ENCODE data around the gene ISLR2.

ISLR2 gene

DNA sequence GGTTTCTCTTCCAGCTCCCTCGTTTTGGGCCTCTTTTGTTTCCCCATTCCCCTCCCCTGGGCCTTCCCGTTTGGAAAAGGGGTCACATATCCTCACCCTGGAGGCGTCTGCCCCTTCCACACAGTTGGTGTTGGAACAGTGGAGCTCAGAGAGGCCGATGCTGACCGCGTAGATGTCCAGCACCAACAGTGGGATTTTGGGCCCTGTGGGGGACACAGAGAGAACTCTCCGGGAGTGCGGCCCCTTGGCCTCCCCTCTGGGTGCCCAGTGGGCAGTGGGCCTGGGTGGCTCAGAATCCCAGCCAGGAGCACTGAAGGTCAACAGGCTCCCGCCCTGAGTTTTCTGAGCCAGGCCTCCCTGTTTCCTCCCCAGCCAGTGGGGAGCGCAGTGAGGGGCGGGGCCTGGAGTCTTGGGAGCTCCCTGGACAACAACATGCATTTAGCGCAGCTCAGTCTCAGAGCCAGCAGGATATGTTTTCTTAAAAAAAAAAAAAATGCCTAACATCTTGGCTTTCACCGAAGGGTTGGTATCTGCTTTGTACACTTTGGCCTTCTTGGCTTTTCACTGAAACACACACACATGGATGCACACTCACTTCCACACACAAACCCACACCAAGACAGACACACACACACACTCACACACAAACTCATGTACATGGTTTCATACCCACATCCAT is 42.5 kb downstream of the ISLR2 start:
- H3K4me3 ChIP-seq (ENCODE audit: low read depth, low read length), result no peak overlapping the region
- ChIA-PET POLR2A (no interaction called here), CTCF (interaction anchor here (0.8 to 2.1 kb wide), 4 partner anchors 16 to 148 kb away, joined by 3 to 6 read pairs (median 4); no protein-coding TSS in a partner anchor)
- TF ChIP-seq, protein P1, sequence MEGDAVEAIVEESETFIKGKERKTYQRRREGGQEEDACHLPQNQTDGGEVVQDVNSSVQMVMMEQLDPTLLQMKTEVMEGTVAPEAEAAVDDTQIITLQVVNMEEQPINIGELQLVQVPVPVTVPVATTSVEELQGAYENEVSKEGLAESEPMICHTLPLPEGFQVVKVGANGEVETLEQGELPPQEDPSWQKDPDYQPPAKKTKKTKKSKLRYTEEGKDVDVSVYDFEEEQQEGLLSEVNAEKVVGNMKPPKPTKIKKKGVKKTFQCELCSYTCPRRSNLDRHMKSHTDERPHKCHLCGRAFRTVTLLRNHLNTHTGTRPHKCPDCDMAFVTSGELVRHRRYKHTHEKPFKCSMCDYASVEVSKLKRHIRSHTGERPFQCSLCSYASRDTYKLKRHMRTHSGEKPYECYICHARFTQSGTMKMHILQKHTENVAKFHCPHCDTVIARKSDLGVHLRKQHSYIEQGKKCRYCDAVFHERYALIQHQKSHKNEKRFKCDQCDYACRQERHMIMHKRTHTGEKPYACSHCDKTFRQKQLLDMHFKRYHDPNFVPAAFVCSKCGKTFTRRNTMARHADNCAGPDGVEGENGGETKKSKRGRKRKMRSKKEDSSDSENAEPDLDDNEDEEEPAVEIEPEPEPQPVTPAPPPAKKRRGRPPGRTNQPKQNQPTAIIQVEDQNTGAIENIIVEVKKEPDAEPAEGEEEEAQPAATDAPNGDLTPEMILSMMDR (IDR thresholded peaks at IDR 0.05; ENCODE audit: insufficient read depth, low read length, missing control alignments), result no peak
- DNase-seq (ENCODE audit: low read depth, low spot score), result no peak

DNA sequence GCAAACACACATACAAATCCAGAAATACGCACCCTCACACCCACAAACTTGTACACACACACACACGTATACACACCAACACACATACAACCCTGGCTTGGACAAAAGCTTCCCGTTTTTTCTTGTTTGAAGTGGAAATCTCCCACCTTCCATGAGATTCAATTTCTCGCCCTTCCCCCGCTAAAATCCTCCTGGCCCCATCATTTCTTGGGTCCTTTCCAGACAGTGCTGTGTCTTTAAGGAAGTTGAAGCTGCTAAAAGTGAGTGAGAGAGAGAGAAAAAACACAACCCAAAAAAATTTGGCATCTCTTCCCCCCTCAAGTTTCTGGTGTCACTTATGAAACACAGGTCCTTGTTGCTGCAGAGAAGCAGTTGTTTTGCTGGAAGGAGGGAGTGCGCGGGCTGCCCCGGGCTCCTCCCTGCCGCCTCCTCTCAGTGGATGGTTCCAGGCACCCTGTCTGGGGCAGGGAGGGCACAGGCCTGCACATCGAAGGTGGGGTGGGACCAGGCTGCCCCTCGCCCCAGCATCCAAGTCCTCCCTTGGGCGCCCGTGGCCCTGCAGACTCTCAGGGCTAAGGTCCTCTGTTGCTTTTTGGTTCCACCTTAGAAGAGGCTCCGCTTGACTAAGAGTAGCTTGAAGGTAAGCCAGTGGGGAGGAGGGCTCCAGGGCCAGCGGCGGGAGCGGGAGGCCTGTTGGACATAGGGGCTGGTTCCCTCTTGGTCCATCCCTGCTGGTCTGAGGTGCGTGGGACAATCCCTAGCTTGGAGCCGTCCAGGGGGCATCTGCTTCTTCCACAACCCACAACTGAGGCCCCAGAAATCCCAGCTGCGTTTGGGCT is 43.2 kb downstream of the ISLR2 start, which contains the start of gene ISLR:
TSS of gene ISLR (plus strand) at position 331 of the 839 bp plus-strand sequence. CDS start 1,149 bp downstream, outside the sequence.
- CTCF ChIA-PET, result interaction anchor here (0.9 to 3.2 kb wide), 3 partner anchors 46 to 147 kb away, joined by 3 to 8 read pairs (median 6); no protein-coding TSS in a partner anchor
- H3K4me3 ChIP-seq (ENCODE audit: low read depth, low read length), result no peak within 1 kb of the TSS; the same call in 1 of the 2 replicates
- POLR2A ChIA-PET, result no interaction called here
- TF ChIP-seq, protein P1 (IDR thresholded peaks at IDR 0.05; ENCODE audit: insufficient read depth, low read length, missing control alignments), result no peak
- DNase-seq (ENCODE audit: low read depth, low spot score), result no peak

DNA sequence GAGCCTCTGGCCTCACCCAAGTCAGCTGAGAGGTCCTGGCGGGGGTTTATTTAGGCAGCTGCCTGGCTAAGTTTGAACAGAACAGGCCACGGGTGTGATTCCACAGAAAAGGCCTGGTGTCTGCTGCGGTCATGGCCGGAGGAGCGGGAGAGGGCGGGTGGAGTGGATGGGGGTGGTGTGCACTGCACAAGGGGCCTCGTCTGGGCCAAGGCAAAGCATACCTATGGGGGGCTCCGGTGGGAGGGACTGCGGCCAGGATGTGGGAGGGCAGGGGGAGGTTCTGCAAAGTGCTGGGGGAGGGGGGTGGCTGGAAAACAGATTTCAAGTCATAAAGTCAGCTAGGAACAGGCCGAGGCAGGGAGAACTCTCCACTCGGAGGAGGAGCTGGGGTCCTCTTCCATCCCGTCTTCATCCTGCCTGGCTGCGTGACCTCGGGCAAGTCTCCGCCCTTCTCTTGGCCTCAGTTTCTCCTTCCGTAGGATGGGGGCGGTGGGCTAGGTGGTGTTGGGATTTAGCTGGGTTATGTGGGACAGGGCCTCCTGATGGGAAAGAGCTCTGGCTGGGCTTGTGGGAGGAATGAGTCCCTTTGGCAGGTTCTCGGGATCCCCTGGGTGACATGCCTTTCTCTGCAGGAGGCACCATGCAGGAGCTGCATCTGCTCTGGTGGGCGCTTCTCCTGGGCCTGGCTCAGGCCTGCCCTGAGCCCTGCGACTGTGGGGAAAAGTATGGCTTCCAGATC is 44.0 kb downstream of the ISLR2 start:
- no peak for DNase-seq (ENCODE audit: low read depth, low spot score)
- no peak overlapping the region for H3K4me3 ChIP-seq (ENCODE audit: low read depth, low read length)
- ChIA-PET POLR2A (no interaction called here), CTCF (interaction anchor here (0.9 to 3.2 kb wide), 3 partner anchors 46 to 147 kb away, joined by 3 to 8 read pairs (median 6); no protein-coding TSS in a partner anchor)
- TF ChIP-seq, protein P1 (IDR thresholded peaks at IDR 0.05; ENCODE audit: insufficient read depth, low read length, missing control alignments), result no peak

DNA sequence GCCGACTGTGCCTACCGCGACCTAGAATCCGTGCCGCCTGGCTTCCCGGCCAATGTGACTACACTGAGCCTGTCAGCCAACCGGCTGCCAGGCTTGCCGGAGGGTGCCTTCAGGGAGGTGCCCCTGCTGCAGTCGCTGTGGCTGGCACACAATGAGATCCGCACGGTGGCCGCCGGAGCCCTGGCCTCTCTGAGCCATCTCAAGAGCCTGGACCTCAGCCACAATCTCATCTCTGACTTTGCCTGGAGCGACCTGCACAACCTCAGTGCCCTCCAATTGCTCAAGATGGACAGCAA is 44.5 kb downstream of the ISLR2 start:
- H3K4me3 ChIP-seq (ENCODE audit: low read depth, low read length), result no peak overlapping the region
- CTCF ChIA-PET, result interaction anchor here (0.9 to 3.2 kb wide), 2 partner anchors 21 to 133 kb away, joined by 3 to 8 read pairs; no protein-coding TSS in a partner anchor
- TF ChIP-seq, protein P1 (IDR thresholded peaks at IDR 0.05; ENCODE audit: insufficient read depth, low read length, missing control alignments), result no peak
- POLR2A ChIA-PET, result no interaction called here
- no peak for DNase-seq (ENCODE audit: low read depth, low spot score)

DNA sequence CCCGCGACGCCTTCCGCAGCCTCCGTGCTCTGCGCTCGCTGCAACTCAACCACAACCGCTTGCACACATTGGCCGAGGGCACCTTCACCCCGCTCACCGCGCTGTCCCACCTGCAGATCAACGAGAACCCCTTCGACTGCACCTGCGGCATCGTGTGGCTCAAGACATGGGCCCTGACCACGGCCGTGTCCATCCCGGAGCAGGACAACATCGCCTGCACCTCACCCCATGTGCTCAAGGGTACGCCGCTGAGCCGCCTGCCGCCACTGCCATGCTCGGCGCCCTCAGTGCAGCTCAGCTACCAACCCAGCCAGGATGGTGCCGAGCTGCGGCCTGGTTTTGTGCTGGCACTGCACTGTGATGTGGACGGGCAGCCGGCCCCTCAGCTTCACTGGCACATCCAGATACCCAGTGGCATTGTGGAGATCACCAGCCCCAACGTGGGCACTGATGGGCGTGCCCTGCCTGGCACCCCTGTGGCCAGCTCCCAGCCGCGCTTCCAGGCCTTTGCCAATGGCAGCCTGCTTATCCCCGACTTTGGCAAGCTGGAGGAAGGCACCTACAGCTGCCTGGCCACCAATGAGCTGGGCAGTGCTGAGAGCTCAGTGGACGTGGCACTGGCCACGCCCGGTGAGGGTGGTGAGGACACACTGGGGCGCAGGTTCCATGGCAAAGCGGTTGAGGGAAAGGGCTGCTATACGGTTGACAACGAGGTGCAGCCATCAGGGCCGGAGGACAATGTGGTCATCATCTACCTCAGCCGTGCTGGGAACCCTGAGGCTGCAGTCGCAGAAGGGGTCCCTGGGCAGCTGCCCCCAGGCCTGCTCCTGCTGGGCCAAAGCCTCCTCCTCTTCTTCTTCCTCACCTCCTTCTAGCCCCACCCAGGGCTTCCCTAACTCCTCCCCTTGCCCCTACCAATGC is 45.1 kb downstream of the ISLR2 start:
- no peak overlapping the region for H3K4me3 ChIP-seq (ENCODE audit: low read depth, low read length)
- POLR2A ChIA-PET, result interaction anchor here (1.3 kb wide), 1 partner anchor 13 kb away, joined by 4 read pairs; no protein-coding TSS in a partner anchor
- CTCF ChIA-PET, result interaction anchor here (0.9 to 3.2 kb wide), 3 partner anchors 21 to 132 kb away, joined by 3 to 8 read pairs (median 3); no protein-coding TSS in a partner anchor
- no peak for DNase-seq (ENCODE audit: low read depth, low spot score)
- TF ChIP-seq, protein P1 (IDR thresholded peaks at IDR 0.05; ENCODE audit: insufficient read depth, low read length, missing control alignments), result no peak

Data from AG04449 (cell line).